ENCODE results near the gene GPR150.

Gene GPR150

GRCh38 chr5:95615164-95615467 lies 4.8 kb upstream of the GPR150 start:
- no peak overlapping the region for H3K4me3 Mint-ChIP-seq
- H3K9me3 Mint-ChIP-seq, result peaks cover 18% of the 10 kb centered on the region
- H3K27me3 Mint-ChIP-seq (ENCODE audit: low read depth), result peaks cover 23% of the 10 kb centered on the region
- peaks cover 8% of the 10 kb centered on the region for H3K36me3 Mint-ChIP-seq (ENCODE audit: low read depth)
- H3K27ac Mint-ChIP-seq, result no peak overlapping the region
- peaks cover 23% of the 10 kb centered on the region for H3K4me1 Mint-ChIP-seq (ENCODE audit: low read depth)

- Mint-ChIP-seq H3K27ac (no peak overlapping the region), H3K4me1 (ENCODE audit: low read depth) (peaks cover 30% of the 10 kb centered on the region), H3K4me3 (no peak overlapping the region)
Observed at GRCh38 chr5:95617057-95617456, 2.8 kb upstream of the GPR150 start.

GRCh38 chr5:95619096-95619495 lies 791 bp upstream of the GPR150 start:
- Mint-ChIP-seq H3K4me1 (ENCODE audit: low read depth) (peaks cover 38% of the 10 kb centered on the region), H3K27me3 (ENCODE audit: low read depth) (peaks cover 26% of the 10 kb centered on the region), H3K27ac (no peak overlapping the region), H3K36me3 (ENCODE audit: low read depth) (peaks cover 2% of the 10 kb centered on the region), H3K4me3 (no peak overlapping the region), H3K9me3 (no peaks in the 10 kb centered on the region)

More at GRCh38 chr5:95617057-95617456, 2.8 kb upstream of the GPR150 start:
- H3K27me3 Mint-ChIP-seq (ENCODE audit: low read depth), result peaks cover 26% of the 10 kb centered on the region
- peaks cover 8% of the 10 kb centered on the region for H3K36me3 Mint-ChIP-seq (ENCODE audit: low read depth)
- H3K9me3 Mint-ChIP-seq, result peaks cover 18% of the 10 kb centered on the region

- Mint-ChIP-seq H3K36me3 (ENCODE audit: low read depth) (peaks cover 2% of the 10 kb centered on the region), H3K4me3 (peak overlapping the region; percentile 85), H3K9me3 (peaks cover 3% of the 10 kb centered on the region), H3K27me3 (ENCODE audit: low read depth) (peaks cover 26% of the 10 kb centered on the region), H3K27ac (peak overlapping the region; percentile 67), H3K4me1 (ENCODE audit: low read depth) (peaks cover 38% of the 10 kb centered on the region)
Observed at GRCh38 chr5:95619514-95620029, 315 bp upstream of the GPR150 start.

GRCh38 chr5:95620870-95621838 lies 1.3 kb downstream of the GPR150 start:
- peaks cover 30% of the 10 kb centered on the region for H3K27me3 Mint-ChIP-seq (ENCODE audit: low read depth)
- peaks cover 4% of the 10 kb centered on the region for H3K9me3 Mint-ChIP-seq
- H3K36me3 Mint-ChIP-seq (ENCODE audit: low read depth), result no peaks in the 10 kb centered on the region
- H3K4me1 Mint-ChIP-seq (ENCODE audit: low read depth), result peaks cover 33% of the 10 kb centered on the region
- H3K27ac Mint-ChIP-seq, result peak overlapping the region; percentile 81
- H3K4me3 Mint-ChIP-seq, result peak overlapping the region; percentile 82

- H3K4me3 Mint-ChIP-seq, result peak overlapping the region; percentile 82
Observed at GRCh38 chr5:95621839-95622629, 2.1 kb downstream of the GPR150 start.

GRCh38 chr5:95623706-95624105 lies 3.8 kb downstream of the GPR150 start:
- Mint-ChIP-seq H3K4me3 (no peak overlapping the region), H3K36me3 (ENCODE audit: low read depth) (peaks cover 3% of the 10 kb centered on the region)

More at GRCh38 chr5:95621839-95622629, 2.1 kb downstream of the GPR150 start:
- Mint-ChIP-seq H3K9me3 (peaks cover 4% of the 10 kb centered on the region), H3K27me3 (ENCODE audit: low read depth) (peaks cover 29% of the 10 kb centered on the region), H3K4me1 (ENCODE audit: low read depth) (peaks cover 33% of the 10 kb centered on the region), H3K36me3 (ENCODE audit: low read depth) (no peaks in the 10 kb centered on the region), H3K27ac (peak overlapping the region; percentile 81)

GRCh38 chr5:95624368-95624767 lies 4.5 kb downstream of the GPR150 start:
- Mint-ChIP-seq H3K36me3 (ENCODE audit: low read depth) (peaks cover 3% of the 10 kb centered on the region), H3K27ac (no peak overlapping the region), H3K27me3 (ENCODE audit: low read depth) (peaks cover 22% of the 10 kb centered on the region), H3K4me3 (no peak overlapping the region), H3K4me1 (ENCODE audit: low read depth) (peaks cover 26% of the 10 kb centered on the region), H3K9me3 (peaks cover 4% of the 10 kb centered on the region)

More at GRCh38 chr5:95623706-95624105, 3.8 kb downstream of the GPR150 start:
- H3K27ac Mint-ChIP-seq, result no peak overlapping the region
- H3K4me1 Mint-ChIP-seq (ENCODE audit: low read depth), result peaks cover 30% of the 10 kb centered on the region
- H3K9me3 Mint-ChIP-seq, result peaks cover 4% of the 10 kb centered on the region
- peaks cover 27% of the 10 kb centered on the region for H3K27me3 Mint-ChIP-seq (ENCODE audit: low read depth)

GRCh38 chr5:95626701-95627100 lies 6.8 kb downstream of the GPR150 start:
- no peak overlapping the region for H3K4me3 Mint-ChIP-seq
- H3K27me3 Mint-ChIP-seq (ENCODE audit: low read depth), result peaks cover 12% of the 10 kb centered on the region
- H3K36me3 Mint-ChIP-seq (ENCODE audit: low read depth), result peaks cover 5% of the 10 kb centered on the region
- H3K9me3 Mint-ChIP-seq, result peaks cover 11% of the 10 kb centered on the region
- no peak overlapping the region for H3K27ac Mint-ChIP-seq
- H3K4me1 Mint-ChIP-seq (ENCODE audit: low read depth), result peaks cover 17% of the 10 kb centered on the region

GRCh38 chr5:95627971-95628810 lies 8.3 kb downstream of the GPR150 start:
- Mint-ChIP-seq H3K4me1 (ENCODE audit: low read depth) (peaks cover 13% of the 10 kb centered on the region), H3K4me3 (no peak overlapping the region), H3K27ac (no peak overlapping the region), H3K27me3 (ENCODE audit: low read depth) (peaks cover 11% of the 10 kb centered on the region), H3K36me3 (ENCODE audit: low read depth) (peaks cover 12% of the 10 kb centered on the region), H3K9me3 (peaks cover 20% of the 10 kb centered on the region)

GRCh38 chr5:95628933-95629332 lies 9.0 kb downstream of the GPR150 start:
- H3K36me3 Mint-ChIP-seq (ENCODE audit: low read depth), result peaks cover 16% of the 10 kb centered on the region
- H3K27ac Mint-ChIP-seq, result no peak overlapping the region

GRCh38 chr5:95630394-95630917 lies 10.6 kb downstream of the GPR150 start:
- Mint-ChIP-seq H3K4me1 (ENCODE audit: low read depth) (peaks cover 10% of the 10 kb centered on the region), H3K27me3 (ENCODE audit: low read depth) (peaks cover 12% of the 10 kb centered on the region), H3K27ac (no peak overlapping the region), H3K36me3 (ENCODE audit: low read depth) (peaks cover 16% of the 10 kb centered on the region), H3K4me3 (no peak overlapping the region), H3K9me3 (peaks cover 22% of the 10 kb centered on the region)

More at GRCh38 chr5:95628933-95629332, 9.0 kb downstream of the GPR150 start:
- H3K27me3 Mint-ChIP-seq (ENCODE audit: low read depth), result peaks cover 11% of the 10 kb centered on the region
- peaks cover 26% of the 10 kb centered on the region for H3K9me3 Mint-ChIP-seq
- peaks cover 10% of the 10 kb centered on the region for H3K4me1 Mint-ChIP-seq (ENCODE audit: low read depth)
- H3K4me3 Mint-ChIP-seq, result no peak overlapping the region

- Mint-ChIP-seq H3K9me3 (peaks cover 22% of the 10 kb centered on the region), H3K36me3 (ENCODE audit: low read depth) (peaks cover 16% of the 10 kb centered on the region), H3K4me1 (ENCODE audit: low read depth) (peaks cover 10% of the 10 kb centered on the region), H3K27me3 (ENCODE audit: low read depth) (peaks cover 16% of the 10 kb centered on the region), H3K4me3 (no peak overlapping the region), H3K27ac (peak overlapping the region; percentile 95)
Observed at GRCh38 chr5:95631255-95631958, 11.5 kb downstream of the GPR150 start.

All from T-helper 1 cell treated with Interleukin-12 subunit alpha and Interleukin-12 subunit beta and Interleukin-4 antibody, amounts not matched to agents 30 μg/mL and 1 μg/mL, for 36 hours (primary cell).